Activated naive CD8-positive, alpha-beta T cell treated with anti-CD3 and anti-CD28 coated beads for 36 hours (primary cell): ENCODE measurements around the gene LORICRIN. TPM values are rescaled to one million over a fixed set of nuclear protein-coding genes. Genes with fewer than 3 reads are reported as not detected.

Experiments used
- DNase-seq: peaks from one replicate; pipeline ENCODE4 v3.0.0; 2021
- H3K27ac Mint-ChIP-seq: one replicate; pipeline ENCODE4 v1.8.0; 2022; ENCODE audit warnings: mild to moderate bottlenecking, moderate library complexity, mixed read lengths
- H3K27me3 Mint-ChIP-seq: one replicate; pipeline ENCODE4 v1.8.0; 2022; ENCODE audit warnings: mild to moderate bottlenecking, mixed read lengths
- H3K36me3 Mint-ChIP-seq: one replicate; pipeline ENCODE4 v1.8.0; 2021; ENCODE audit warnings: mild to moderate bottlenecking, mixed read lengths
- H3K4me1 Mint-ChIP-seq: one replicate; pipeline ENCODE4 v1.8.0; 2021; ENCODE audit warnings: mixed read lengths
- H3K4me3 Mint-ChIP-seq: one replicate; pipeline ENCODE4 v1.8.0; 2022; ENCODE audit warnings: mild to moderate bottlenecking, moderate library complexity, mixed read lengths
- H3K9me3 Mint-ChIP-seq: one replicate; pipeline ENCODE4 v1.8.0; 2022; ENCODE audit warnings: mixed read lengths
- total RNA-seq, 2 experiments: library from RNA; stranded (reverse); gene quantifications; one replicate each; pipeline ENCODE4 v1.2.3, GENCODE V29; 2021

LORICRIN gene
- total RNA-seq, 2 experiments from 2014 or later = not detected

DNA sequence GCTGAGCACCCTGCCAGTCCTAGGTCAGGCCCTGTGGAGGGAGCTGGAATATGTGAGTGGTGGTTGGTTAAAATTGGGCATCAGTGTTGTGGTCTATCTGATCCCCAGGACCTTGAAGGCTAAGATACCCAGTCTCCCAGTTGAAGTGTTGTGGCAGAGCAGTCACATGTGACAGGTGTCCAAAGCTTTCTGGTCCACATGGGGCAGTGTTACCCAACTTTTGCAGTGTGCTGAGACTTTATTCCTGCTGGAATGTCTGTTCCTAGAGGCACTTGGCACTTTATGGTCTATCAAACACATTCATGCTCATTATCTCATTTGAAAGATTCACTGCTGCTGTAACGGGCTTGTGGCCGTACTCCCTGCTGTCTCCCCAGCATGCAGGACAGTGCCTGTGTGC lies 21.0 kb upstream of the LORICRIN start:
- Mint-ChIP-seq H3K27me3 (peaks cover 11% of the 10 kb centered on the region), H3K27ac (no peak overlapping the region), H3K9me3 (no peaks in the 10 kb centered on the region), H3K4me1 (no peaks in the 10 kb centered on the region), H3K36me3 (no peaks in the 10 kb centered on the region), H3K4me3 (no peak overlapping the region)
- DNase-seq = no peak

DNA sequence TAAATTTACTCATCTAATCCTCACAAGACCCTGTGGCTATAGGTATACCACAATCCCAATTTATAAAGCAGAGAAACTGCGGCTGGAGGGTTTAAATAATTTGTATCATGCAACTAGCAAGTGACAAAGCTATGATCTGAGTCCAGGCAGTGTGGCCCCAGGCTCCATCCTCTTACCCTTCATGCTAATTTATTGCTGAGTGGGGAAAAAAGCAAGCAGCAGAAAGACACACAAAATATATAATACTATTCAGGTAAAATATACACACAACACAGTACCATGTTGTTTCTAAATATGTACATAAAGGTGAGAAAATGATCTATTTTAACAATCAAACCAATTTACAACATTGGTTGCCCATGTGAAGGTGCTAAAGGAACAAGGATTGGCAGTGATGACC lies 17.3 kb upstream of the LORICRIN start:
- Mint-ChIP-seq H3K27ac (no peak overlapping the region), H3K36me3 (no peaks in the 10 kb centered on the region), H3K4me3 (no peak overlapping the region), H3K9me3 (no peaks in the 10 kb centered on the region), H3K4me1 (no peaks in the 10 kb centered on the region), H3K27me3 (peaks cover 5% of the 10 kb centered on the region)
- no peak for DNase-seq

DNA sequence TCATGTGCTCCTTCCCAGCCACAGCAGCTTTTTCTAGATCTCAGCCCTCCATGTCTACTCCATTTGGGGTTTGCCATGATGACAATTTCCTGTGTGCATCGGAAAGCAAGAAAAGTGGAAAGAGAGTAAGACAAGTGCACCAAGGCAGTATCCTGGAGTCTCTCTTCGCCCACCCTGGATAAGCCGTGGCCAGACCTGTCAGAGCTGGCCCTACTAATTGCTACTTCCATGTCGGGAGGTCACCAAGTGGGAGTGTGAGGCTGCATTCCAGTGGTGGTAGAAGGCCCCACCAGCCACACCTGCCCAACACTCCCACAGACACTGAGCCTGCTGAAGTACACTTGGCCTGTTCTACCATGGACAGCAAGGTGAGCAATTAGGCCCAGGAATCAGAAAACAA lies 14.0 kb upstream of the LORICRIN start:
- no peak for DNase-seq
- Mint-ChIP-seq H3K27ac (no peak overlapping the region), H3K4me3 (no peak overlapping the region), H3K4me1 (no peaks in the 10 kb centered on the region), H3K36me3 (no peaks in the 10 kb centered on the region), H3K27me3 (peaks cover 22% of the 10 kb centered on the region), H3K9me3 (no peaks in the 10 kb centered on the region)

DNA sequence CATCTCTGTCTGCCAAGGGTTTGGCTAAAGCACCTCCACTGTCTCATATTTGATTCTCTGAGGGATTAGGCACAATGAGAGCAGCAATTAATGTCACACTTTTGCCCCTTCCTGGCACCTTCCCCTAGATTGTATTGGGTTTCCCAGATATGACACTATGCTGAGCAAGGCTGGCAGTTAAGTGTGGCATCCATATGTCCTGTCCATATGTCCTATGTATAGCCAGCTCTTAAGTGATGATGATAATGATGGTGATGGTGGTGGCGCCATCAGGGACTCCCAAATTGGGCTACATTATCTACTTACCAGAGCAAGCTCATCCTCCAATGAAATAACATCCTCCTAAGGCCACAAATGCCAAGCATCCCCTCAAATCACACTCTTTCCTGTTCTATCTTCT lies 13.5 kb upstream of the LORICRIN start:
- Mint-ChIP-seq H3K27me3 (peaks cover 26% of the 10 kb centered on the region), H3K4me1 (no peaks in the 10 kb centered on the region), H3K36me3 (no peaks in the 10 kb centered on the region), H3K9me3 (no peaks in the 10 kb centered on the region), H3K27ac (no peak overlapping the region), H3K4me3 (no peak overlapping the region)
- no peak for DNase-seq

DNA sequence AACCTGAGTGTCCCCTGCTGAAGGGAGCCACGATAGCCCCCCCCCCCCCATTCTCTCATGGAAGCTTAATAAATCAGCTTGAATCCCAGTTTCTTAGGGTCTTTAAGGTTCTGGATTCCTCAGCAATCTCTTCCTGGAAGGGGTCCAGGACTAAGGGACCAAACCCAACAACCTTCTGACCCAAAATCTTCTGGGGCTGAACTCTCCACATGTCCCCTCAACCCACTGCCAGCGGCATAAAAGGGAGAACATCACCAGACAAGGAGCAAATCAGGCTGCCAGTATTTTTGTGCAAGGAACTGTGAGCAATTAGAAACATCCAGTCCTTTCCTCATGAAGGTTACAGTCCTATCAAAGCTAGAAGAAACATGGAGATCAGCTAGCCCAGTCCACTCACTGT lies 12.7 kb upstream of the LORICRIN start:
- Mint-ChIP-seq H3K4me1 (no peaks in the 10 kb centered on the region), H3K4me3 (no peak overlapping the region), H3K27ac (no peak overlapping the region), H3K9me3 (no peaks in the 10 kb centered on the region), H3K36me3 (no peaks in the 10 kb centered on the region), H3K27me3 (peaks cover 32% of the 10 kb centered on the region)
- no peak for DNase-seq

DNA sequence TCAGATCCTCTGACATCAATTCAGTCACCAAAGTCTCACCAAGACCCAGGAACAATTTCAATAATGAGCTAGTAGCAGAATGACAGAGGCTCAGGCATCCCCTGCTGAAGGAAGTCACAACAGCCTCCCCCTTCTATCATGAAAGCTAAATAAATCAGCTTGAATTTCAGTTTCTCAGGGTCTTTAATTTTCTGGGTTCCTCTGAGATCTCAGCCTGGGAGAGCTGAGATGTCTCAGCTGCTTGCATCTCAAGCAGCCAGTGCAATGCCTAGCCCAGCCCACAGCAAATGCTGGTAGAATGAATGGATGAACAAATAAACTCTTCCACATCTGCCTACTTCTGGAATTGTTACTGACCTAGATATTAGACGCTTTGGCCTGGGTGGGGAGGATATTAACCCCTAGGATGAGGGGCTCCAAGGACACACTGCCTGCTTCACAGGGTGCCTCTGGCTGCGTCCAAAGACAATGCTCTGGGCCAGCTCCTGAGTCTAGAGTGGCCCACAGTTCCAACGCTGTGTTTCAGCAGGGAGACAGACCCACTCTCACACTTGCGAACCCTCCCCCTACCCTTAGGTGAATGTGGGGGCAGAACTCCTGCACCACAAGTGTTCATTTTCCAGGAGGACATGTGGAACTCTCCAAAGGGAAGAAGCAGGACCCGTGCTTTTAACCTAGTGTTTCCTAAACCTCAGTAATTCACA lies 11.2 kb upstream of the LORICRIN start:
- Mint-ChIP-seq H3K4me3 (no peak overlapping the region), H3K27ac (no peak overlapping the region), H3K27me3 (peaks cover 32% of the 10 kb centered on the region), H3K9me3 (no peaks in the 10 kb centered on the region), H3K36me3 (no peaks in the 10 kb centered on the region), H3K4me1 (no peaks in the 10 kb centered on the region)
- no peak for DNase-seq

DNA sequence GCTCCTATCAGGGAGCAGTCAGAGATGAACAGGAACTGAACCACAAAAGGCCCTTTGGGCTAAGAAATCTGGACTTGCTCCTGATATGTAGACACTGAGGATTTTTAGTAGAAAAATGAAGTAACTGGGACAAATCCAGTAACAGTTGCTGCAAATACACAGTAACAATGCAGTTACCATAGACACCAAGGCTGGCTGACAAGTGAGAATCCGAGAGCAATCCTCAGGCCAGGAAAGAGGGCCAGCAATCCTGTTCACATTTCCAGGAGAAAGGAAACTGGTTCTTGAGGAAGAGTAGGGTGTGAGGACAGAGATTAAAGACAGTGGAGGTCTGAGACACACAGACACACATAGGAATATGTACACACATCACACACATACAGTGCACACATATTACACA lies 9.3 kb upstream of the LORICRIN start:
- DNase-seq = no peak
- Mint-ChIP-seq H3K27me3 (peaks cover 35% of the 10 kb centered on the region), H3K36me3 (no peaks in the 10 kb centered on the region), H3K4me1 (no peaks in the 10 kb centered on the region), H3K9me3 (no peaks in the 10 kb centered on the region), H3K4me3 (no peak overlapping the region), H3K27ac (no peak overlapping the region)

DNA sequence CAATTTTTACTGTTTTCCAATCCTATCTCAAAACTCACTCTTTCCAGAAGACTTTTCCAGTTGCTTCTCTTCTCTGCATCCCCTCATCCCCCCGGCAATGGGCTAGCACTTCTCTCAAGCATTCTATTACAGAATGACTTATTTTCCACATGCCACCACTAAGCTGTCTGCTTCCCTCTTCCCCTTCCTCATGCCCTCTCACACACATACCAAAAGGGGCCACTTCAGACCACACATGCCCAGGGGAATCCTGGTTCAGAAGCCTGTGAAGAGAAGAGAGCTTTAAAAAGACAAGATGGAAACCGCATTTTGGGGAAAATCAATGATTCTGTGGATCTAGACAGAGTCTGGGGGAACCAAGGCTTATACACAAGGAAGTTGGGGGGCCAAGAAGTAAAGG lies 8.4 kb upstream of the LORICRIN start:
- no peak for DNase-seq
- peaks cover 40% of the 10 kb centered on the region for H3K27me3 Mint-ChIP-seq
- H3K9me3 Mint-ChIP-seq = no peaks in the 10 kb centered on the region
- no peaks in the 10 kb centered on the region for H3K36me3 Mint-ChIP-seq
- H3K4me3 Mint-ChIP-seq = no peak overlapping the region
- no peaks in the 10 kb centered on the region for H3K4me1 Mint-ChIP-seq
- no peak overlapping the region for H3K27ac Mint-ChIP-seq

DNA sequence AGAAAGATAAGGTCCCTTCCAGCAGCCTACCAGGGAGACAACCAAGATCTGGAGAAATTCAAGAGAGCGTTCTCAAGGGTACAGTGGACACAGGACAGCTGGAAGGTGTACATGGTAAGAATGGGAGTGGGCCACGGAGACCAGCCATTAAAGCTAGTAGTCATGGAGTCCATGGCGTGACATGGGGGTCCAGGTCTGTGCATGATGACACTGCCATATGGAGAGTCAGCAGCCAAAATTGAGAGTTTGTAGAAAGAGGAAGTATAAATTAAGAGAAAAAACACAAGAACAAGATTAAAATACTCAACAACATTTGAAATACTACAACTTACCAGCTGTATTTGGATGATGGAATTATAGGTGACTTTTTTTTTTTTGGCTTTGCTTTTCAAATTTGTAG lies 7.9 kb upstream of the LORICRIN start:
- H3K9me3 Mint-ChIP-seq = no peaks in the 10 kb centered on the region
- no peaks in the 10 kb centered on the region for H3K4me1 Mint-ChIP-seq
- H3K27ac Mint-ChIP-seq = no peak overlapping the region
- no peaks in the 10 kb centered on the region for H3K36me3 Mint-ChIP-seq
- H3K27me3 Mint-ChIP-seq = peaks cover 38% of the 10 kb centered on the region
- H3K4me3 Mint-ChIP-seq = no peak overlapping the region
- DNase-seq = no peak

DNA sequence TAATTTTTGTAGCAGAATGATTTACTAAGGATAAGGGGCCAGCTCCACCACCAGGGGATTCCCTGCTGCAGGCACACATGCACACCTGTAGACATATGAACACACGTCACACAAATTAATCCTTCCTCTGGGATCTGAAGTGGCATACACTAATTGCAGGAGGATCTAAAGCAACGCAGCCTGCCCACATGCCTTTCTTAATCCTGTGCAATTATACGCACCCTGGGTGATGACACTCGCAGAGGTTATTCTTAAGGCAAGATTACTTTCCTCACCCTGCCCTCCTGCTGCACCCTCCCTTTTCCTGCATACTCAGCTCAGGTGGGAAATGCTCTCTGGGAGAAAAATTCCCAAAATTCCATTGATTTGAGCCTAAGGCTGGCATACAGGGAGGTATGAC lies 7.5 kb upstream of the LORICRIN start:
- no peaks in the 10 kb centered on the region for H3K9me3 Mint-ChIP-seq

DNA sequence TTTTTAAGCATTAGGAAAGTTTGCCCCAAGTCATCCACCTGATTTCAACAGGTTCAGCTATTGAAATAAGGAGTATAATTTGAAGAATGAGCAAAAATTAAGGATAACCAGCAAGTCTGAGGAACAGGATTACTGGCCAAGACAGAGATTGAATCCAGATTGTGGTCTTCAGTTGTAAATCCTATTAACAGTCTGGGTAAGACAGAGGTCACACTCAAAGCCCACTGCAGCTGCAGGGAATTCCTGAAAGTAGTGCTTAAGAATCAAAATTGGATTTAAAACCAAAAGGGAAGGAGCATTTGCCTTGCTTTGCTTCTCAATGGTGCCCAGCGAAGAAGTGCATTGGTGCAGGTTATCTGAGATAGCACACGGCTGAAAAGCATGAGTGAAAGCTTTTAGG lies 6.4 kb upstream of the LORICRIN start:
- Mint-ChIP-seq H3K36me3 (no peaks in the 10 kb centered on the region), H3K4me1 (no peaks in the 10 kb centered on the region), H3K4me3 (no peak overlapping the region), H3K9me3 (no peaks in the 10 kb centered on the region), H3K27me3 (peaks cover 30% of the 10 kb centered on the region), H3K27ac (no peak overlapping the region)
- DNase-seq = no peak

More for the DNA sequence above, 7.5 kb upstream of the LORICRIN start:
- no peak for DNase-seq
- H3K4me1 Mint-ChIP-seq = no peaks in the 10 kb centered on the region
- H3K4me3 Mint-ChIP-seq = no peak overlapping the region
- H3K36me3 Mint-ChIP-seq = no peaks in the 10 kb centered on the region
- no peak overlapping the region for H3K27ac Mint-ChIP-seq
- H3K27me3 Mint-ChIP-seq = peaks cover 38% of the 10 kb centered on the region

DNA sequence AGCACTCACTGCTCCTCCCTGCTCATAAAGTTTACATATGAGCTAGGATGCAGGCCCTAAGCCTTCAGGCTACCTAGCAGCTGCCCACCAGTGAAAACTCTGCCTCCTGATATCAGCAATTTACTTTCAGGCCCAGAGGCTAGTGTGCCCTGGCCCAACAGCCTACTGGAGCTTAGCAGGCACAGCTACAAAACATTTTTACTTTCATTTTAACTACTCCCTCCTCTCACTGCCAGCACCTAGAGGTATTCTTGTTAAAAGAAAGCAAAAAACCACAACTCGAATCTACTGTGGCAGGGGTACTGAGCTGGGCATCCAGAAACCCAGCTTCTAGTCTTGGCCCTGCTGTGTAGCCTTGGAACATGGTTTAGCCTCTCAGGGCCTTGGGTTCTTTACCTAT lies 5.8 kb upstream of the LORICRIN start:
- Mint-ChIP-seq H3K9me3 (no peaks in the 10 kb centered on the region), H3K27ac (no peak overlapping the region), H3K27me3 (peaks cover 30% of the 10 kb centered on the region), H3K4me3 (no peak overlapping the region), H3K36me3 (no peaks in the 10 kb centered on the region), H3K4me1 (no peaks in the 10 kb centered on the region)
- no peak for DNase-seq

DNA sequence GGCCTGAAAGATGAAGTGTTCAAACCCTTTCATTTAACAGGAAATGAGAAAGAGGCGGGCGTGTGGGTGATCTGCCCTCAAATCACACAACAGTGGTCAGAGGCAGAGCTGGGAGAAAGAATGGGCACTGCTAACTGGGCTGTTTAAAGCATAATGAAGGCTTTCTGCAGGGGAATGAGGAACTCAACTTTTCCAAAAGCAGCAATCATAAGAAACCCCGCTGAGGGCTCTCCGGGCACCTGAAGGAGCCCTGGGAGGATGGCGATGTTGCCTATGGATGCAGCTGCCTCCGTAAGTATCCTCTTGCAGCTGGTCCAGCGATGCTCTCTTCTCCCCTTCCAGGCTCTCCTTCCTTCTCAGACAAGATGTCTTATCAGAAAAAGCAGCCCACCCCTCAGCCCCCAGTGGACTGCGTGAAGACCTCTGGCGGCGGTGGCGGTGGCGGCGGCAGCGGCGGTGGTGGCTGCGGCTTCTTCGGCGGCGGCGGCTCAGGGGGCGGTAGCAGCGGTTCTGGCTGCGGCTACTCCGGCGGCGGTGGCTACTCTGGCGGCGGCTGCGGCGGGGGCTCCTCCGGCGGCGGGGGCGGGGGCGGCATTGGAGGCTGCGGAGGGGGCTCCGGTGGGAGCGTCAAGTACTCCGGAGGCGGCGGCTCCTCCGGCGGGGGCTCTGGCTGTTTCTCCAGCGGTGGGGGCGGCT lies 1.2 kb downstream of the LORICRIN start:
- no peaks in the 10 kb centered on the region for H3K9me3 Mint-ChIP-seq
- H3K36me3 Mint-ChIP-seq = no peaks in the 10 kb centered on the region
- peaks cover 52% of the 10 kb centered on the region for H3K27me3 Mint-ChIP-seq
- DNase-seq = peak; percentile 13
- peaks cover 25% of the 10 kb centered on the region for H3K4me1 Mint-ChIP-seq
- peak overlapping the region; percentile 52 for H3K27ac Mint-ChIP-seq
- H3K4me3 Mint-ChIP-seq = peak overlapping the region; percentile 60

DNA sequence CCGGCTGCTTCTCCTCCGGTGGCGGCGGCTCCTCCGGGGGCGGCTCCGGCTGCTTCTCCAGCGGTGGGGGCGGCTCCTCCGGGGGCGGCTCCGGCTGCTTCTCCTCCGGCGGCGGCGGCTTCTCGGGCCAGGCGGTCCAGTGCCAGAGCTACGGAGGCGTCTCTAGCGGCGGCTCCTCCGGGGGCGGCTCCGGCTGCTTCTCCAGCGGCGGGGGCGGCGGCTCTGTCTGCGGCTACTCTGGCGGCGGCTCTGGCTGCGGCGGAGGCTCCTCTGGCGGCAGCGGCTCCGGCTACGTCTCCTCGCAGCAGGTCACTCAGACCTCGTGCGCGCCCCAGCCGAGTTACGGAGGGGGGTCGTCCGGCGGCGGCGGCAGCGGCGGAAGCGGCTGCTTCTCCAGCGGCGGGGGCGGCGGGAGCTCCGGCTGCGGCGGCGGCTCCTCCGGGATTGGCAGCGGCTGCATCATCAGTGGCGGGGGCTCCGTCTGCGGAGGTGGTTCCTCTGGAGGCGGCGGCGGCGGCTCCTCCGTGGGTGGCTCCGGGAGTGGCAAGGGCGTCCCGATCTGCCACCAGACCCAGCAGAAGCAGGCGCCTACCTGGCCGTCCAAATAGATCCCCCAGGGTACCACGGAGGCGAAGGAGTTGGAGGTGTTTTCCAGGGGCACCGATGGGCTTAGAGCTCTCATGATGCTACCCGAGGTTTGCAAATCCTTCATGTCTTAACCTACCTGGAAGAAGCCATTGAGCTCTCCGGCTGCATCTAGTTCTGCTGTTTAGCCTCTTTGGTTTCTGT lies 2.0 kb downstream of the LORICRIN start:
- Mint-ChIP-seq H3K27me3 (peaks cover 57% of the 10 kb centered on the region), H3K4me1 (peaks cover 25% of the 10 kb centered on the region)
- peak; percentile 14 for DNase-seq

DNA sequence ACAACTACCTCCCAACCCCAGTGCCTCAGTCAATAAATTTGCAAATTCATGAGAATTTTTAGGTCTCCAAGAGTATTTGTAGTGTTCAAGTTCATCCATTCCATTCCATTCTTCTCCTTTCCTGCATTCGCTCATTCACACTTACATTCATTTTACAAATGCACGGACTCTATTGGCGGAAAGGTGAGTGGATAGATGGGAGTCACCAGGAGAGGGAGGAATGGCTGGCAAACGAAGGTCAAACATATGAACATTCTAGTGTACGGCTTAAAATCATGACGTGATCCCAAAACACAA lies 2.5 kb downstream of the LORICRIN start:
- Mint-ChIP-seq H3K4me1 (peaks cover 25% of the 10 kb centered on the region), H3K4me3 (peak overlapping the region; percentile 57), H3K9me3 (no peaks in the 10 kb centered on the region), H3K27ac (no peak overlapping the region), H3K27me3 (peaks cover 62% of the 10 kb centered on the region), H3K36me3 (no peaks in the 10 kb centered on the region)
- DNase-seq = no peak

More for the DNA sequence above, 2.0 kb downstream of the LORICRIN start:
- peak overlapping the region; percentile 57 for H3K4me3 Mint-ChIP-seq
- H3K27ac Mint-ChIP-seq = no peak overlapping the region
- no peaks in the 10 kb centered on the region for H3K9me3 Mint-ChIP-seq
- H3K36me3 Mint-ChIP-seq = no peaks in the 10 kb centered on the region
